Measurements from ENCODE around the gene FLAD1. TPM values are rescaled to one million over a fixed set of nuclear protein-coding genes. Genes with fewer than 3 reads are reported as not detected.

The FLAD1 gene
- total RNA-seq, 1 experiment from 2014 or later: 75.1 TPM

- DNase-seq: no peak
- H3K4me1 Mint-ChIP-seq (ENCODE audit: low read depth, unreplicated experiment): peaks cover 11% of the 10 kb centered on the region
- H3K4me3 Mint-ChIP-seq (ENCODE audit: low read depth, unreplicated experiment): no peak overlapping the region
- intact Hi-C loops (cut with micrococcal nuclease; ENCODE audit: unreplicated experiment): no loop called here
- H3K9me3 Mint-ChIP-seq (ENCODE audit: low read depth, unreplicated experiment): no peaks in the 10 kb centered on the region
- H3K27me3 Mint-ChIP-seq (ENCODE audit: unreplicated experiment): peaks cover 33% of the 10 kb centered on the region
- H3K27ac Mint-ChIP-seq (ENCODE audit: unreplicated experiment): no peak overlapping the region
- CTCF ChIA-PET: interaction anchor here (0.6 kb wide), 1 partner anchor 17 kb away, joined by 5 read pairs; no protein-coding TSS in a partner anchor
- no TSS peak for BruUV-seq (replicated peaks)
- no peak for TF ChIP-seq CTCF (IDR thresholded peaks at IDR 0.05; ENCODE audit: unreplicated experiment)
- H3K36me3 Mint-ChIP-seq (ENCODE audit: insufficient read depth, unreplicated experiment): no peaks in the 10 kb centered on the region
Measured at GRCh38 chr1:155030243-155030795, 47.2 kb downstream of the FLAD1 start.

GRCh38 chr1:155030899-155031298 lies 47.8 kb downstream of the FLAD1 start:
- Mint-ChIP-seq H3K27ac (ENCODE audit: unreplicated experiment) (no peak overlapping the region), H3K4me1 (ENCODE audit: low read depth, unreplicated experiment) (peaks cover 5% of the 10 kb centered on the region), H3K27me3 (ENCODE audit: unreplicated experiment) (peaks cover 35% of the 10 kb centered on the region), H3K9me3 (ENCODE audit: low read depth, unreplicated experiment) (no peaks in the 10 kb centered on the region), H3K4me3 (ENCODE audit: low read depth, unreplicated experiment) (no peak overlapping the region), H3K36me3 (ENCODE audit: insufficient read depth, unreplicated experiment) (no peaks in the 10 kb centered on the region)
- no TSS peak for BruUV-seq (replicated peaks)
- no peak for TF ChIP-seq CTCF (IDR thresholded peaks at IDR 0.05; ENCODE audit: unreplicated experiment)
- no peak for DNase-seq
- intact Hi-C loops (cut with micrococcal nuclease; ENCODE audit: unreplicated experiment): no loop called here
- CTCF ChIA-PET: no interaction called here

- H3K36me3 Mint-ChIP-seq (ENCODE audit: insufficient read depth, unreplicated experiment): no peaks in the 10 kb centered on the region
- CTCF ChIA-PET: no interaction called here
- no peak overlapping the region for H3K27ac Mint-ChIP-seq (ENCODE audit: unreplicated experiment)
- H3K9me3 Mint-ChIP-seq (ENCODE audit: low read depth, unreplicated experiment): no peaks in the 10 kb centered on the region
- TF ChIP-seq CTCF (IDR thresholded peaks at IDR 0.05; ENCODE audit: unreplicated experiment): no peak
- H3K4me1 Mint-ChIP-seq (ENCODE audit: low read depth, unreplicated experiment): peaks cover 2% of the 10 kb centered on the region
- peaks cover 35% of the 10 kb centered on the region for H3K27me3 Mint-ChIP-seq (ENCODE audit: unreplicated experiment)
- no peak for DNase-seq
- intact Hi-C loops (cut with micrococcal nuclease; ENCODE audit: unreplicated experiment): no loop called here
- BruUV-seq (replicated peaks): no TSS peak
- no peak overlapping the region for H3K4me3 Mint-ChIP-seq (ENCODE audit: low read depth, unreplicated experiment)
Measured at GRCh38 chr1:155032886-155033285, 49.7 kb downstream of the FLAD1 start.

- DNase-seq: no peak
- Mint-ChIP-seq H3K36me3 (ENCODE audit: insufficient read depth, unreplicated experiment) (no peaks in the 10 kb centered on the region), H3K4me3 (ENCODE audit: low read depth, unreplicated experiment) (no peak within 1 kb of the TSS), H3K27ac (ENCODE audit: unreplicated experiment) (no peak within 1 kb of the TSS), H3K27me3 (ENCODE audit: unreplicated experiment) (peaks cover 32% of the 10 kb centered on the region), H3K4me1 (ENCODE audit: low read depth, unreplicated experiment) (peaks cover 9% of the 10 kb centered on the region), H3K9me3 (ENCODE audit: low read depth, unreplicated experiment) (no peaks in the 10 kb centered on the region)
- intact Hi-C loops (cut with micrococcal nuclease; ENCODE audit: unreplicated experiment): no loop called here
- no TSS peak for BruUV-seq (replicated peaks)
- CTCF ChIA-PET: interaction anchor here (1.9 kb wide), 1 partner anchor 17 kb away, joined by 5 read pairs; the partner anchor contains the start of gene ADAM15
- TF ChIP-seq CTCF (IDR thresholded peaks at IDR 0.05; ENCODE audit: unreplicated experiment): no peak
Measured at GRCh38 chr1:155033524-155033923, 50.4 kb downstream of the FLAD1 start, which contains the start of the genes DCST1 and DCST2. DCST1 (plus strand) TSS chr1:155033824; CDS start chr1:155034037, 213 bp downstream. DCST2 (minus strand) TSS chr1:155033781; CDS start chr1:155033701, 80 bp downstream.
